ENCODE data around the gene FAM210B.
"Not testable (repeated sequence)": the region's sequence is repeated elsewhere in the genome, so short reads cannot be mapped to it uniquely, and the experiment has no call there.

The FAM210B gene, protein sequence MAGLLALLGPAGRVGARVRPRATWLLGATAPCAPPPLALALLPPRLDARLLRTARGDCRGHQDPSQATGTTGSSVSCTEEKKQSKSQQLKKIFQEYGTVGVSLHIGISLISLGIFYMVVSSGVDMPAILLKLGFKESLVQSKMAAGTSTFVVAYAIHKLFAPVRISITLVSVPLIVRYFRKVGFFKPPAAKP

DNA sequence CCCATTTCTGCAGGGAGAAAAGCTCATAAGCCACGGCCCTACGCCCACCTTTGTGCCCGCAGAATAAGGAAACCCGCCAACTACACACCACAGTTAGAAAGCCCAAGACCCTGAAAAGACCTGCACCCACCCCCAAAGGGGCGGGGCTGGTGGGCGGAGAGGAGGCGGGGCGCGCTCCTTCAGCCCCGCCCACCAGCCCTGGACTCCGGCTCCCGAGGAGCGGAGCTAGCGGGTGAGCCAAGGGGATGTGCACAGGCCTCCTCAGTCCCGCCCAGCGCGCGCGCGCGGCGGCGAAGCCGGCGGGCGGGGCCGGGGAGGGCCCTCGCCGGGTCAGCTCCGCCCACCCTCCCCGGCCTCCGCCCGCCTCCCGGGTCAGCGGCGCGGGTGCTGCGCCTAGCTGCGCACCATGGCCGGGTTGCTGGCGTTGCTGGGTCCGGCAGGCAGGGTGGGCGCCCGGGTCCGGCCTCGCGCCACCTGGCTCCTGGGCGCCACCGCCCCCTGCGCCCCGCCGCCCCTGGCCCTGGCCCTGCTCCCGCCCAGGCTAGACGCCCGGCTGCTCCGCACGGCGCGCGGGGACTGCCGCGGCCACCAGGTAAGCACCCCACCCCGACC is at the start of gene FAM210B:
FAM210B (plus strand) TSS at position 375 of the 612 bp plus-strand sequence; CDS start at position 407, 32 bp downstream.
- DNase-seq, result peak; percentile 53

DNA sequence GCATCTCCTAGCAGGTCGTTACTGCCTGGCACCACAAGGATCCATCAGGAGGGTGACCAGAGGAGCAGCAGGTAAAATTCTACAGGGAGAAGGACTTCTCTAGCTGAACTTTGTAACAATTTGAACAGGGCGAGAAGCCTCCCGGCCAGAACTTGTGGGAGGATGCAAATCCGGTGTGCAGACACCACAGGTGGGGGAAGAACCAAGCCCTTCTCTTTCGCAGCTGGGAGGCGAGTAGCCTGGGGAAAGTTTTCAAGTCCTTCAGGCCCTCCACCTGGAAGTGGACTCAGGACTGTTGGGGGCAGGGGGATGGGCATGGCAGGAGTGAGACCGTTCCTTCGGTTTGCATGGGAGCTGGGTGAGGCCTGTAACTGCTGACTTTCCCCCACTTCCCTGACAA is 42.7 kb upstream of the FAM210B start:
- DNase-seq, result no peak

DNA sequence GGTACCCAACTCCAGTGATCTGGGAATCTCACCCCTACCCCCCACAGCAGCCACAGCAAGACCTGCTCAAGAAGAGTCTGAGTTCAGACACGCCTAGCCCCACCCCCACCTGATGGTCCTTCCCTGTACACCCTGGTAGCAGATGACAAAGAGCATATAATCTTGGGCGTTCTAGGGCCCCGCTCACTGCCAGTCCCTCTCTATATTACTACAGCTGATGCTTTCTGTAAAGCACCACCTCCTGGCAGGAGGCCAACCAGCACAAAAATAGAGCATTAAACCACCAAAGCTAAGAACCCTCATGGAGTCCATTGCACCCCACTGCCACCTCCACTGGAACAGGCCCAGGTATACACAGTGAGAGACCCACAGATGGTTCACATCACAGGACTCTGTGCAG is 42.3 kb upstream of the FAM210B start:
- DNase-seq, result no peak

DNA sequence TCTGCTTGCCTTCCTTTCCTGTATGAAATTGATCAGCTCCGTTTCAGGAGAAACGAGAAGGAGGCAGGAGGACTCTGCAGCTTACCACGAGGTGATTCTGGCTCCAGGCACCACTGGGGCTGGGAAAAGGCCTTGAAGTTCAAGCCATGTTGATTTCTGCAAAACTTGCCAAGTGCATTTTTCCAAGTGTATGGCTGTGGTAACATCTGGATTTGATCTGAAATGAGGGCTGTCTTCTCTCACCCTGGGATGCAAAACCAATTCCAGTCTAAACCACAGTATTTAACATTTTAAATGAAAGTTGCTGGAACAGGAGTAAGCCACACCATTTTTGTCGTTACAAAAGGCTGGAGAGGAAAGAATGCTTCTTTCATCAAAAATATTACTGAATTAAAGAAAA is 36.1 kb upstream of the FAM210B start:
- DNase-seq, result no peak

DNA sequence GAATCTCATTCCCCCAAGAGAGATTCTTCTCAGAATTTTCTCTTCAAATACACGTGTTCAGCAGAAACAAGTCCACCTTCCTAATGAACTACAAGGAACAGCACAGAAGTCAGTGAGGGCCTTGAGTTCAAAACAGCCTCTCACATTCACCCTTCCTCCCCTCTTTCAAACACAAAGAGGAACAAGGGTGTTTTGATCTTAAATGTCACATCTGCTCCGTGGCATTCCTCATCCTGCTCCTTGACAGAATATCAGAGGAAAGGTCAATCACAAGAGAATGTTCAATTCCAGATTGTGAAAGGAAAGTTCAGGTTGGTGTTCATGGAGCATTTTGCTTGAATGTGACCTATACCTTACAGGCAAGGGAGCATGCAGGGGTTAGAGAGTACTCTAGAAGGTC is 35.6 kb upstream of the FAM210B start:
- no peak for DNase-seq

DNA sequence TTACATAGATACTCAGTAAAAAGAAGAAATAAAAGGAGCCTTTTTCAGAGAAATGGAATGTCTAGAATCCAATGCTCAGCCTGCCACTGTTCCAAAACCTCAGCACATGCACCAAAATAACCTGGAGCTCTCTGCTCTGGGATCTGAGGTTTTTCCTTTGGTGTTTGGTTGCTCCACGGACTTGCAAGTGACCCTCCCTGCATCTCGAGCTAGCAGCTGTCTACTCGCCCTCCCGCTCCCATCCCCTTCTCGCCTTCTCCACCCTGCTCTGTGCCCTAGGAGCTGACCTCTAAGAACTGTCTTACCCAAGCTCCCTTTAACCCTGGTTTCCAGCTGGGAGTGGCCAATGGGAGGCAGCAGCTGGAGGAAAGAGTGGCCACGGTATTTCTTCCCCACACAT is 35.1 kb upstream of the FAM210B start:
- no peak for DNase-seq

DNA sequence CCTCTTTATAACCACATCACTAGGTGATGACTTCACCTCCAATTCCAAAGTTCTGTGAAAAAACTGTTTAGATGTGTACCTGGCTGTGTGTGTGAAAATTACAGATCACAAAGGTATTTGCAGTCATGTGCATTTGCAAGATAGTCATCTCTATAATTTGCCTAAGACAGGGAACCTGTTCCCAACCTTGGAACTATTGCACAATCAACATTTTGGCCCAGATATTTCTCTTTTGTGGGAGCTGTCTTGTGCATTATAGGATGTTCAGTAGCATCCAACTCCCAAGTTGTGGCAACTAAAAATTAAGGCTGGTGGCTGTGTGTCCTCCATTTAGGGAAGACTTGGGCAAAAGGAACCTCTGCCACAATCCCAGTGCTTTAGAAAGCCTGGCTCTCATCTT is 34.0 kb upstream of the FAM210B start:
- DNase-seq, result no peak

DNA sequence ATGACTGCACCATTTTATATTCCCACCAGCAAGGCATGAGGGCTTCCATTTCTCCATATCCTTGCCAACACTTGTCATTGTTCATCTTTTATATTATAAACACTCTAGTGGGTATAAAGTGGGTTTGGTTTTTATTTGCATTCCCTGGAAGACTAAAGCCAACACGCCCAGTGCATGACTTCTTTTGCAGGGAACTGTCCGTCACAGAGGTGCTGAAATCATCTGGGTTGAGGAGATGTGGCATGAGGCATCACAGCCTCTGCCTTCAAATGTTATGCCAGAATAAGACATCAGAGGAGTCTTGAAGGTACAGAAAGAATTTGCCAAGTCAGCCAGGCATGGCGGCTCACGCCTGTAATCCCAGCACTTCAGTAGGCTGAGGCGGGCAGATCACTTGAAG is 29.9 kb upstream of the FAM210B start:
- DNase-seq, result no peak

DNA sequence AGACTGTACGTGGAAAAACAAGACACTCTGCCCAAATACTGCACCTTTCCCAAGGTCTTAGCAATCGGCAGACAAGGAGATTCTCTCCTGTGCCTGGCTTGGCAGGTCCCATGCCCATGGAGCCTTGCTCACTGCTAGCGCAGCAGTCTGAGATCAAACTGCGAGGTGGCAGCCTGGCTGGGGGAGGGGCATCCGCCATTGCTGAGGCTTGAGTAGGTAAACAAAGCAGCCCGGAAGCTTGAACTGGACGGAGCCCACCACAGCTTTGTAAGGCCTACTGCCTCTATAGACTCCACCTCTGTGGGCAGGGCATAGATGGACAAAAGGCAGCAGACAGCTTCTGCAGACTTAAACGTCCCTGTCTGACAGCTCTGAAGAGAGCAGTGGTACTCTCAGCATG is 22.1 kb upstream of the FAM210B start:
- not testable (repeated sequence) for DNase-seq

DNA sequence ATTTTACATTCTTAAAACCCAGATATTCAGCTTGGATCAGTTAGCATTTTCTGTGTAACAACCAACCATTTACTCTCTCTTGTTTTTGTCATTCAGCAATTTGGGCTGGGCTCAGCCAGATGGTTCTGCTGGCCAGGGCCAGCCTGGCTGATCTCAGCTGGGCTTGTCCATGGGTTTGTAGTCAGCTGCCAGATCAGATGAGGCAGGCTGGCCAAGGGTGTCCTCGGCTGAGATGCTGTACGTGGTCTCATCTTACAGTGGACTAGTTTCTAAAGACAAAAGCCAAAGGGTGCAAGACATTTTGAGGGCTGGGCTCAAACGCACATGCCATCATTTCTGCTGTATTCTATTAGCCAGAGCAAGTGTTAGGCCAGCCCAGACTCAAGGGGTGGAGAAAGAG is 16.0 kb upstream of the FAM210B start:
- no peak for DNase-seq

DNA sequence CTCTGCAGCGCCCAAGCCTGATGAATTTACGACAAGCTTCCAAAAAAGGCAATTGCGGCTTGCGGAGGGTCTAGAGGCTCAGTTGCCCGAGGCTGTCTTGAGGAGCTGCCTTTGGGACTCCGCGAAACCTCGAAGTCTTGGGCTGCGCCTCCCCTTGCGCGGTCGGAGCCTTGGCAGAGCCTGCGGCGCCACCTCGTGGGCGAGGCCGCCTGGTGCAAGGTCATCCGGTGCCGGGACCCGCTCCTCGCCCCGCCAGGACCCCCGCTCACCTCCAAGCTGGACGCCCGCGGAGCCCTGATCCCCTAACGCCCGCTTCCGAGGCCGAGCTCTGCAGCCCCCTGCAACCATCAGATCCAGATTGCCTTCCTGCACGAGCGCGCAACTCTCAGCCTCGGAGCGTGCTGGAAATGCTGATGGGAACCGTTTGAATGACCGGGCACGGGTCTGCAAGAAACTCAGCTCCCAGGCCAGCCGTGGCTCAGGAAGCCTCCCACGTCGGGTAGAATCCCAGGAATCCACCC is 14.9 kb upstream of the FAM210B start:
- no peak for DNase-seq

DNA sequence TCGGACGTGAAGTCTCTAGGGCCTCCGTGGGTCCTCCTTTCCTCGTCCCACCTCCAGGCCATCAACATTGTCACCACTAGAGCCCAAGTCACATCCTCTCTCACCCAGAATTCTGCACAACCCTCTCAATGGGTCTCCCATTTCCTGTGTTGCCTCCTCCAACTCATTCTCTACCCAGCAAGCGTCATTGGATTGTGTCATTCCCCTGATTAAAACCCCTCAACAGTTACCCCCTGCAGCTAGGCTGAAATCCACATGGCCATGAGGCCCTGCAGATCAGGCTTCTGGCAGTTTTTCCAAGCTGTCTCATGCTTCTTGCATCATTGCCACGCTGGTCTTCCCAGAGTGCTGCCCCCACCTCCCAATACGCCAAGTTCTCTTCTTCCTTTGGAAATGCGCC is 12.9 kb upstream of the FAM210B start:
- no peak for DNase-seq

DNA sequence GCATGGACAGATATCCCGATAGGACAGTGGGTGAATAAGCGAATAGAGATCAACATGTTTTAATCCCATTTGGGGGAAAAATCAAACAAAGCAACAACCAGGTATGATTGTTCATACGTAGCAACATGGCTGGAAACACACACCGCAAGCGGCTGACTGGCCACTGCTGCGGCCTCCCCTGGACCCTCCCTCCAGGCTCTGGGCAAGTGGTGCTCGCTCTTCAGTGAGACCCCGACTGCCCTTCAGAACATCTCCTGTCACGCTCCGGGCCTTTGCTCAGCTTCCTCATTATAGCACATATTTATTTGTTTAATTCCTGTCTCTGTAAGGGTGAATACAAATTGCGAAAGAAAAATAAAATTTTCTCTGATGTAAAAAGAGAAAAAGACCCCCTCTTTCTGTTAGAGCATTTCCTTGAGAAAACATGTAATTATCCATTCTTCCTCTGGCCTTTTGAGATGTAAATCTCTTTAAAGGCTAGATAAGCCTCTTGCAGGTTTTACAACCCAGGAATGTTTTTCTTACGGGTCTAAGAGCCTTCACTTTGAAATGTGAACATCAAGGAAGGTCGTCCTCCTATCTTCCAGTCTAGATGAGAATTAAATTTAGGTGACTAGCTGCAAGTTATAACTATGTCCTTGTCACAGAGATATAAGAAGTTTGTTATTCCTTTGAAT is 11.0 kb upstream of the FAM210B start:
- DNase-seq, result no peak

DNA sequence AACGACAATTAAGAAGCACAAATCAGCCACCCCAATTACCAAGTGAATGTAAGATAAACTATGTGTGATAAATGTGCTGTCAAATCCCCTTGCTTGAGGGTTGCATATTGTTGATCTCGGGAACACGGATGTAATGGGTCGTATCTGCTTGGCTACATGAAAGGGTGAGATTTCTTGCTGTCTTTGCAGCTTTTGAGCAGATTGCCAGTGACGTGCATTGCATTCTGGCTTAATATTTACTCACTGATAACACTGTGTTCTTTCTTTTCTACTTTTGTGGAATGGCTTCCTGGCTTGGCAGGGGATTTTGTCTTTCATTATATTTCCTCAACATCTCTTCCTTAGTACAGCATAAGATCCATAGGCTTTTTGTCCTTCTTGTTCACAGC is 10.5 kb upstream of the FAM210B start:
- DNase-seq, result no peak

DNA sequence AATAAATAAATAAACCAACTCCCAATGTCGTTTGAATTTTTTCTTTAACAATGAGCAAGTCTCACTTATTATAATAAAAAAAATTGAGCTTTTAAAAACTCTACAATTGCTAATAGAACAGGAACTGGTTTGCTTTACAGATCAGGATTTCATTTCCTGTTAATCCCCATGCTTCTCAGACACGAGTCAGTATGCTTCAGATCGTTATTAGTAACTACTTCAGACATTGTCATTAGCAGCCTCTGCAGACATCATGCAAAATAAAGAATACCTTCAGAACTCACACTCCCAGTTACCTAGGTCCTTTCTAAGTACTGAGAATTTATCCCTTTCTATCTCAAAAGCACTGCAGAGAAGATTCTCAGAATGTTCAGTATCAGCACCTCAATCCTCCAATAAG is 10.0 kb upstream of the FAM210B start:
- no peak for DNase-seq

DNA sequence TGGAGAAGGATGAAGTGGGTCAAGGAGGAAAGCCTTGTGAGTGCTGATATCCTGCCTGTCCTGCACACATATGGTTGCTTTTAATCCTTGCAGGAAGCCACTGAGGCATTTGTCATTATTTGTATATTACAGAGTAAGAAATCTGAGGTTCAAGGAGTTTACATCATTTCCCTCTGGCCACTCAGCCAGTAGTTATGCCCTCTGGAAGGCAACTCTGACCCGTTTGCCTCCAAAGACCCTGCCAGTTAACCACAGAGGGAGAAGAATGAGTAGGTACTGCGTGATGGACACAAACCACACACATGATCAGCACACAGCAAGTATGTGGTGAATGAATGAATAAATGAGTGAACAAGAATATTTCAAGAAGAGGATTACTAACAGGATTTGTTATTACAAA is 7.9 kb upstream of the FAM210B start:
- DNase-seq, result no peak

DNA sequence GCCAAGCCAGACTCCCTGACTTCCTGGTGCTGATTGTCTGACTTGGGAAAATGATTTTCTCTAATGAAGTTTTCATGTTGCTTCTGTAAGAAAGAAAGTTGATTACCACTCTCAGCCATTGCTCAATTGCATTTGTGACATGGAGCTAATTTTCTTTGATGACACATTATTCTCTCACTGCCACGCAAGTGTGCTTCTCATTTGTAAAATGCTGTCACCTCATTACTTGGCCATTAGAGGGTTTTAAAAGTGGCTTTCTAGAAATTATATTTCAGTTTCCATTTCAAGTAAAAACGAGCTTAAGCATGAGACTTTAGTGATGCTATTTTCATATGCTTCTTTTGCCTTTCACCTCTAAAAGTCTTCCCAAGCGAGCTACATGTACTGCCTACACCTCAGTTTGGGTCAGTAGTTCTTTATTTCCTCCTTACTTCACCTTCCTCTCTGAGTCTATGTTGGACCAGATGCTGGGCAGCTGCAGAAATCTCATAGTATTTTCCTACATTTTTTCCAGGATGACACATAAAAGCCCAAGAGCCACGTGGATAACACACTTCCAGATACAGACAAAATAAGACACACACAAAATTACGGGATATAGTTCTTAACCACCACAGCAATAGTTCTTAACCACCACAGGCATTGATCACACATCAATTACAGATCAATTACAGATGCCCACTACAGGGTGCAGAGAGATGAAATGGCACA is 6.3 kb upstream of the FAM210B start:
- DNase-seq, result no peak

DNA sequence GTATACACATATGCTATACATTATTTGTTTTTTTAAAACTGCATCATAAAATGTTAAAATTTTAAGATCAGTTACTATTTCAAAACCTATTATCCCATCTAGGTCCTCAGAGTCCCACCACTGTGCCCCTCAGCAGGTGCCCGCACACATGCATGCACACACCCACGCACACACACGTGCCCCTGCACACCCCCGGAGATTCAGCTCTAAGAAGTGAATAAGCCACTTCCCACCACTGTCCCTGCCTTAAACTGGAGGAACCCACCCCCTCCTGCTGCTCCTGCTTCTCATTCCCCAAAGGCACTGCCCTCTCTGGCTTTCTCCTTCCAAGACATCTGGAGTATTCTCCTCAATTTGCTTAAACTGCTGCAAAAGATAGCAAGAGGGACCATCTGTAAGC is 5.4 kb upstream of the FAM210B start:
- DNase-seq, result no peak

DNA sequence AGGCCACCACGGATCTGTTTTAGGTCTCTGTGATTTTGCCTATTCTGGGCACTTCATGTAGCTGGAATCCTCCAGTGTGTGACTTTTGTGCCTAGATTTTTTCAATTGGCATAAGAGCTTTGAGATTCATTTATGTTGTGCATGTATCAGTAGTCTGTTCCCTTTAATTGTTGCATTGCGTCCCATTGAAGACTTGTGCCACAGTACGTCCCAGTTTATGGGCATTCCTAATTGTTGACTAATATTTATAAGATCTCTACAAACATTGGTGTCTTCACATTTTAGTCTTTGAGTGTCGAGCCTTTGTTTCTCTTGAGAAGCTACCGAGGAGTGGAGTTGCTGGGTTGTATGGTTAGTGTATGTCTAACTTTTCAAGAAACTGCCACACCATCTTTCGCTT is 704 bp upstream of the FAM210B start:
- no peak for DNase-seq

DNA sequence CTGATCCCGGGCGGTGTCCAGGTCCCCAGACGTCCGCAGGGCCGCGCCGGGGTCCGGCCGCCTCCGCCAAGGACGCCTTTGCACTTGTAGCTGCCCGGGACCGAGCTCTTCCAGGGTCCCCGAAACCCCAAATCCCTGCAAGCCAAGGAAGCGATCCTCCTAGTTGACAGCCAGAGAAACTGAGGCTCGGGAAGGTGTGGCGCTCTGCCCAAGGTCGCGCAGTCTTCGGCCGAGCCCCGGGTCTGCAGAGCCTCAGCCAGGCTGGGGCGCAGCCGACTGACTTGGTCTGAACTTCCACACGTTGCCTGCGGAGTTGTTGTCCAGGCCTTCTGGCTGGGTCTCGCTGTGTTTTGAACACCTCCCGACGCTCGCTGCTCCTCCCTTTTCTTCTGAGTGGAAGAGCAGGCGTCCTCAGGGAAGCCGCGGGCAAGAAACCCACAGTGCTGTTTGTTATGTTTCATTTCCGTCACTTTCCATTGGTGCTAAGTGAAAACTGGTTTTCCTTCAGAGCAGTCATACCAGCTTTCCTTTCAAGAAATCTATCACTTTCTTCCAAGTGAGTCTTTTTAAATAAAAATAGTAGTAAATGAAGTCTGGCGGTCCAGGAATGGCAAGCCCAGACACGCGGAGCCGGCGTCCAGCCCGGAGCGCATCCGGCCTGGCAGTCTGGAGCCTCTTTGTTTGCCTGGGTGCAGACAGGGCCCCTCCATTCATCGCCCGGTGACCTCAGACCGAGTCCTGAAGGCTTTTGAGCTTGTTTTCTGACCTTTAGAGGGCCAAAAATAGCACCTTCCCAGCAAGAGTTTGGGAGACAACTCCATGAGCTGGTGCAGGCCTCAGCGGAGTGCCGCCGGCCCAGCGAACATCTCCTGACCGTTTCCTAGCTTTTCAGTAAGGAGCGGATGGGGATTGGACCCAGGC is 698 bp downstream of the FAM210B start:
- DNase-seq, result no peak

DNA sequence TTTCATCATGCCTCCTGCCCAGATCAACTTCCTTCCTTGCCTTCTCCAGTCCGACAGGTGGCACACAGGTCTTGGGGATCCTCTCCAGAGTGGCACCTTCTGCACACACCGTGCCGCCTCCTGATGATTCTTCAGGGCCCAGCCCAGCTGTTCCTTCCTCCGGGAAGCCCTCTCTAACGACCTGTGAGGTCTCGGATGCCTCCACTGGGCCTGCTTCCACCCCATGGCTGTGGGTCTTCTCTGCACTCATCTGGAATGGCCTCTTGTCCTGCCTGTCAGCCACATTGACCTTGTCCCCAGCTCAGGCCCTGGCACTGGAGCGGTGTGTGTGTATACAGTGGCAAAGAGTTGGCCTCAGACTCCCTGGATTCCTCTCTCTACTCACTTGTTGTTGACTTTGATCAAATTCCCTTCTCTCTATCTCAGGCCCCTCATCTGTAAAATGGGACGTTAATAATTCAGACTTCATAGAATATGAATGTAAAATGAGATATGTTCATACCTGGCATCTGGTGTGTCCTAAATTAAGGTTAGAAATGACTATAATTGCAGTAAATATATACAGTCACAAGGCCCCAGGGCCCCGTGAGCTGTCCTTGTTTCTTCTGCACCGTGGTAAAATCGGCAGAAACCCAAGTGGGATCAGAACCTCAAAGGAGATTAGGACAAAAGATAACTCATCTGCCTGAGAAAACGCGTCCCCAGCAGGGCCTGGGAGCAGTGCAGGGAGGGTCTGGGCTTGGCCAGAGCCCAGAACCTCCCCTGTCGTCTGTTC is 1.5 kb downstream of the FAM210B start:
- DNase-seq, result no peak

DNA sequence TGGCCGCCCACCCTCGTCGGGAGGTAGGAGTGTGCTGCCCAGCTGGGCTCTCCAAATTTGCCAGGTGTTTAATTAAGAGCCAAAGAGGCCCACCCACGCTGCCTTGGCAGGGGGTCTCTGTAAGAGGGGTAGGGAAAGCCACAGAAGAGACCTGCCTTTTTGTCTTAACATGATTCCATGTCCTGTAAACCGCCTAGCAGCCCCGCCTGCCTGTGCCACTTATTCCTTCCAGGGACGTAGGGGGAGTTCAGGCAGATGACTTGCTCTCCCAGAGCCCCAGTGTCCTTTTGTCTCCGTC is 2.1 kb downstream of the FAM210B start:
- DNase-seq, result no peak
